HUDEP-2 (cell line): ENCODE data around the gene DHRS13.
"Not testable (repeated sequence)": the region's sequence is repeated elsewhere in the genome, so short reads cannot be mapped to it uniquely, and the experiment has no call there.

Source experiments
- DNase-seq, 76 experiments: peaks; one replicate each; lab custom pipeline; 2025; ENCODE audit not compliant: unreplicated experiment in 76 of 76; lab: John Stamatoyannopoulos, UW

DHRS13 gene

DNA sequence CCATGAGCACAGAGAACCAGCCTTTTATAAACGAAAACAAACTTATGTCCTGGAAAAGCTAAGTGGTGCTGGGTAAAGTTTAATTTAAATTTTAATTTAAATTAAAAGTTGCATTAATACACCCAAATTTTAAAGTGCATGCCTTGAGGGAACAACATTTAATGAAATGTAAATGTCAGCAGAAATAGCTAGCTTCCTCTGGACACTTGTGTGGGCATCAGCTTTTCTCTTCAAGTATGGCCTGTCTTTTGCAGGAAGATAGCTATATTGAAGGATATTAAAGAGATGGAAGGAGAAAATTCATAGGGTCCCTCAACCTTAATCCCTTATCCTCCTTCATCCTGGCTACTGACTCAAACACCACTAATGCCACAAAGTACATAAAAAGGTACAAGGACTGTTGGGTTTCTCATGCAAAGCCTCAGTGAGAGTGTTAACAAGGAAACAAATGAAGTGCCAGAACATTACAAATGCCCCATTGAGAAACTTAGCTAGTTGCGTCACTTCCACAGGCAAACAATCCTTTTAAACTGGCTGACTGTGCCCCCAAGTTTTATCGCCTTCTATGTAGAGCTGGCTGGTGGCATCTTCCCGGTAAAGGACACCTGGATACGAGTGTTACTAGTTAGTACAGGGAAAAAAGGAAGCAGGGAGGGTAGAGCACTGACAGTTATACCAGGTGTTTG lies 34.3 kb upstream of the DHRS13 start:
- DNase-seq = no peak

DNA sequence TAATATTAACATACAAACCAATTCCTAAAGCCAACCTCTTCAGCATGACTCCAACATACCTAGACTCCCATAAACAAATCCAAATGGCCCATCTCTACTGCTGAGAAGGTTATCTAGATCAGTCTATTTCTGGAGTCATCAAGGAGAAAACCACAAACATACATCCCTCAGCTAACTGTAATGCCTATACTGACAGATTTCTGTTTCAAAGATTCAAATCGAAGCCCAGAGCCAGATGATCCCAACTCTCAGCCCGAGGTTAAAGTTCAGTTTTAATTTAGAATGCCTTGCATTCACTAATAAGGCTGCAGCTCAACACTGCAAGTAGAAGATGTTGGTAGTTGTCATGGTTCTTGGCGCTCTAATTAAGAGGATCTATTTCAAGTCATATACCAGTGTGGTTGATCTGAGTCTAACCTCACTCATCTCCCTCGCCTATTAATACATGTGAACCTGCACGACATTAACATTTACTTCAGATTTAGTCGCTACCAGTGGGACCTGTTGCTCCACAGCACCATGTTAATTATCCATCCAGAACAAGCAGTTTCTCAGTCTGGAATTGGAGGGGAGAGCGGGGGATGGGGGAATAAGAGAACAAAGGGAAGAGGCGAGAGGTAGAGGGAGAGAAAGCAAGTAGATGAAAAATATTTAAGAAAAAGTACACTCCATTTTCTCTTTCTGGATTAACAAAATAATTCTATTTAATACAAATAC lies 33.0 kb upstream of the DHRS13 start:
- no peak for DNase-seq

DNA sequence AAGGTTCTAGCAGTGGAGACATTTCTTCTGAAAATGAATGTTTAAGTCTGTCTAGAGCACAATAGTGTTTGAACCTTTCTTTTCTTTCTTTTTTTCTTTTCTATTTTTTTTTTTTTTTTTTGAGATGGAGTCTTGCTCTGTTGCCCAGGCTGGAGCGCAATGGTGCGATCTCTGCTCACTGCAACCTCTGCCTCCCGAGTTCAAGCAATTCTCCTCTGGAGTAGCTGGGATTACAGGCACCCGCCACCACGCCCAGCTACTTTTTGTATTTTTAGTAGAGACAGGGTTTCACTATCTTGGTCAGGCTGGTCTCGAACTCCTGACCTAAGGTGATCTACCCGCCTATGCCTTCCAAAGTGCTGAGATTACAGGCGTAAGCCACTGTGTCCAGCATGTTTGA lies 31.6 kb upstream of the DHRS13 start:
- DNase-seq = not testable (repeated sequence)

DNA sequence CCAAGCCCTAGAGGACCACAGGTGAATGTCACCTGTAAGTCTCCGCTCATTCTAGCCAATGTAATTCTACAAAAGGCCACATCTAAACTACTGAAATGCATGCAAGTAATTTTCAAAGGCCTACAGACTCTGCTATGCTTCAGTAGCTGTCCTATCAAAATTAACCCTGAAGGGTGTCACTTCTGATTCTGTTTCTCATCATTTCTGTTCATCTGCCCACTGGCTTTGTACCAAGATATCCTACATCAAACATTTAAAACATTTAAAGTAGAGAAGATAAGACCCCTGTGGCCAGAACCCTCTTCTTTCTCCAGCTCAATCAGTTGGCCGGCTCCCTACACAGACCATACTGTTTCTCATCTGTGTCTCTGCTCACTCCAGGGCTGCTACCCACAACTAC lies 26.9 kb upstream of the DHRS13 start:
- peak in 1 of 76 experiments; percentile 11 for DNase-seq

DNA sequence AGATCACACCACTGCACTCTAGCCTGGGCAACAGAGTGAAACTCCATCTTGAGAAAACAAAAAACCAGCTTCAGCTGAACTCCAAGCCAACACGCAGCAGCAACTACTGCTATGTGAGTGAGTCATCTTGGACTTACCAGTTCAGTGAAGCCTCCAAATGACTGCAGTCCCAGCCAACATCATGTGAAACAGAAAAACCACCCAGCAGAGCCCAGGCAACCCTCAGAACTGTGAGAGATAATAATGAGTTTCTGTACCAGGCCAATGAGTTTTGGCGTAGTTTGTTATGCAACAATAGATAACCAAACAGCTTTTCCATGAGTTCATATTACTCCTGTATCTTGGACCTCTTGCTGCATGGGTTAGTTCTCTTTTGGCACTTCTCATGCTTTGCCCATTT lies 25.2 kb upstream of the DHRS13 start:
- DNase-seq = no peak

DNA sequence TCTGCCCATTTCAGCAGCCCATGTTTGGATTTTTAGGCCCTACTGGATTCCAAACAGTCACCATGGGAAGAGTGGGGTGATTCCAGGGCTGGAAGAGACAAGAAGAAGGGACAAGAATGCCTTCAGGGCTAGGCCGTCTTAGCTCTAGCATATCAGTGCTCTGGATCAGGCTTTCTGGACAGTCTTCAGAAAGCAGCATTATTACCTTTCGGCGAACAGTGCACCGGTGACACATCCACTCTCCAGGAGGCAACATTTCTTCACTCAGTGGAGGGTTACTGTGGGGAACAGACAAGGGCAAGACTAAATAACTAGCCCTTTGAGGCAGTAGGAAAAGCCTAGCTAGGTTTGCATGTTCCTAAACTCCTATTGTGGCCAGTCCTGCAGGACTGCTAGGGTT lies 23.9 kb upstream of the DHRS13 start:
- no peak for DNase-seq

DNA sequence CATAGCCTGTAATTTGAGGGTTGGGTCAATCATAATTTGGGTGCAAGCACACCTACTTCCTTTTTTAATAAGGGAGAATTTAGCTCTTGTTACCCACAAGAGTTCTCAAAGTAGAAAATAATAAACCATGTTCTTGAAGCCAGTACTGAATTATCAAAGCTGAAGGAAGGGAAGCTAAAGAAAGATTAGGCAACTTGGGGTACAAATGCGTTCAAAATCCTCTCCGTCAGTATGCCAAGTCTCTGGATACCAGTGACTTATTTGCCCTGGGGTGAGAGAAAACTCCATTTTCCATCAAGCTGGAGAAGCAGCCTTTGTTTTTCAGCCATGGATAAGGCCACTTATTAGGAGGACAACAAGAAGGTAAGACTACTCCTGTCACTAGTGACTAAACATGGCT lies 23.5 kb upstream of the DHRS13 start:
- DNase-seq = no peak

DNA sequence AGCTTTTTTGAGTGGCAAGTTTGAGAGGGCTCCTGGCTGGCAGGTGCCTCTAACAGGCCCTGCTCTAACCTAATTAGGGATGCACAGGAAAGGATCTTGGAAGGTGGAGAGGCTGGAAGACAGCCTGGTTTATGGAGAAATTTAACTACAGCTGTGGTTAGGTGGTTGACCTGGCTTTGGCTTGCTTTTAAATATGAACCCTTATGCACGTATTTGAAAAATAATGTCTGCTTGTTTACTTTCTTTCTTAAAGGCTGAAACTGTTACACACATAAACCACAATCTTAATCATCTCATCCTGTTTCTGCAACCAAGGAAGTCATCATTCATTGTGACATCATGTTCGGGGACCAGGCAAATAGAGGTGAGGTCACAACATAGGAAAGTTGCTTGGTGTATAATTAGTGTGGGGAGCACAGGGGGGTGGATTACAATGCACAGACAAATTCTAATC lies 23.1 kb upstream of the DHRS13 start:
- no peak for DNase-seq

DNA sequence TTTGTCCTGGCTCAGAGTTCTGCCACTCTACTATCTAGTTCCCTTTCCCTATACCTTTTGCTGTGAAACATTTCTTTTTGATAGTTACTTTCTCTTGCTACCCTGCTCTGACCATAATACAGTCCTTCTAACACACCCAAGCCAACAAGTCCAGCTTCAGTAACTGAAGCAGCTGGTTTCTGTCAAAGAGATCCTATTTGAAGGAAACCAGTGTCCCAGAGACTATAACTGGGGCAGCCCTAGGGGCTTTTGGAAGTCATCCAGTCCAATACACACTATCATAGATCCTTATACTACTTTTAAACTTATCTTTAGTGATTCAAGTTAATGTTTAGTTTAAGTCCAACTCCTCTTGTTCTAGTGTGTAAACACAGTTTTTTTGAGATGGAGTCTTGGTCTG lies 17.3 kb upstream of the DHRS13 start:
- DNase-seq = no peak

DNA sequence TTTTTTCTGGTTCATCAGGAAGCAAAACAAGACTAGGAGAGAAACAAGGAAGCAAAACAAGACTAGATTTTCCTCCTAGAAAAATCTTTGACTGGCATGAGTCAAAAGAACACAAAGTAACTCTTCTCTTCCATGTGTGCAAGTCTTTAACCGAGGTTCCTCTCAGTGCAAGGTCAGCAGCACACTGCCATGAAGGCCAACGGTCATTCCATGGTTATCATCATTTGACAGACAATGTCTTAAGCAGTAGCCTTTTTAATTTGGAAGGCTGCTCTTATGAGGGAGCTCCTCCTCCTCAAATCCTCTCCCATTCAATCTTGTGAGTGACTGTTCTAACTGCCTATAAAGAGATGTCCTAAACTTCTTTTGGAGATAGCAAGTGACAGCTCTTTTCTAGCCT lies 15.4 kb upstream of the DHRS13 start:
- no peak for DNase-seq

DNA sequence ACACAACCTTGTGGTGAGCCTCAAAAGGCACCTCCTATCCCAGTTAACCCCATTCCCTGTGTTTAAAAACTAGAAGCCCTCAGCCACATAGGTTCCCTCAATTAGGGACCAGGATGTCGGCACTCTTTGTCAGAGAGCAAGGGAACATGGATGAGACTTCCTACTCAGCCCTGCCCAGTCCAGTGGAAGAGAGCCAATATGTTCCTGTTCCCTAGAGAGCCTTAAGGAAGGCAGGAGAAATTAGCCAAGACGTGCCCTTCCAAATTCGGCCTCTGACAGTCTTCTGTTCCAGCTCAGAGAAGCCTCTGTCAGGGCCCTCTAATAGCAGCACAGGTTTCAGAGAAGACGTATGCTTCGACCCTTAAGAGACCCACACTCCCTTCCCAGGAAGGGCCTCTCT lies 14.6 kb upstream of the DHRS13 start:
- no peak for DNase-seq

DNA sequence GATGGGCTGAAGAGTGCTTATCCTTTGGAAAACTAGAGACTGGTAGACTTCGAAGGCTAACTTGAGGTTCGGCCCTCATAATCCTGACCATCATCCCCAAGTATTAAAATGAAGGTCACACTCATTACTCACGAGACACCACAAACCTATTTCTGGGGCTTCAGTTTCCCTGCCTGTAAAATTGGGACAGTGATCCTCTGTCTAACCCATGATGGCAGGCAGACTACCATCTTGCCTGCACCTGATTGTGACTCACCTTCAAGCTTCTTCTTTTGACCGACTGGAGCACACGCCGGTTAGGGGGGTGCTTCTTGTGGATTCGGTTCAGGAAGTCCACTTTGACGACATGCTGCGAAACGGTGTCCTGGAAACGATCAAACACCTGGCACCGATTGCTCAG lies 14.2 kb upstream of the DHRS13 start:
- no peak for DNase-seq

DNA sequence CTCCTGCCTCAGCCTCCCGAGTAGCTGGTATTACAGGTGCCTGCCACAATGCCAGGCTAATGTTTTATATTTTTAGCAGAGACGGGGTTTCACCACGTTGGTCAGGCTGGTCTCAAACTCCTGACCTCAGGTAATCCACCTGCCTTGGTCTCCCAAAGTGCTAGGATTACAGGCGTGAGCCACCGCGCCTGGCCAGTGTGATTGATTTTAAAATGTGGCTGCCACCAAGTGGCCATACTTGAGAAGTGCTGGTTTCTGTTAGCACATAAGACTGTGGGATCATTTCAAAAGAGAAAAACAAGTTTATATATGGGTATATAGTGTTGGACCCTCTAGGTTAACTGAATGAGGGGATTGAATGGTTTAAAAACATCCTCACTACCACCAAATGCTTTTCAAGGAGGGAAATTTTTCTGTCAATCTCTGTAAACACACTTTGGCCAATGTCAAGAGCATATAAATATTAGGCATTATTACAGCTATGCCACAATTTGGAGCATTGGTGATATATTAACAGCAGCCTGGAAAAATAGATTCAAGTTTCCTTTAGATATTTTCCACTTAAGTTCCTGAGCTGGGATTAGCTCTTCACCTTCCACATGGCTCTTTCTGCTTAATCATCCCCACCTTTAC lies 13.5 kb upstream of the DHRS13 start:
- DNase-seq = peak in 19 of 76 experiments; percentile 8 to 40 (median 21)

DNA sequence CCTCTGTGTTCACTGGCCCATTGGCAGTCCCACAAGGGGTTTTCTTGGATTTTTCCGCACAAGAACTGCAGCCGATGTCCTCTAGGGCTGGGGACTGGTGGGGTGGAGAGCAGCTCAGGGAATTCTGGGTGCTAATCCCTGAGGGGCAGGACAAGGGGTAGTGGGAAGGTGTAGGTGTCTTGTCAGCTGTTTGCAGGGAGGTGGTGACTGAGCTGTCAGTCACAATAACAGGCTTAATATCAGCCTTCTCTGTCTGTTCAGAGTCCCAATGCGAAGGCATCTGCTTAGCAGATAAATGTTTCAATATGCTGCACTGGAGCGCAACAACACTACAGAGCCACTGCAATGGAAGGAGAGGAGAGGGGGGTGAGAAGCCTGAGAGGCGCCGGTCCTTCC lies 10.1 kb upstream of the DHRS13 start:
- no peak for DNase-seq

DNA sequence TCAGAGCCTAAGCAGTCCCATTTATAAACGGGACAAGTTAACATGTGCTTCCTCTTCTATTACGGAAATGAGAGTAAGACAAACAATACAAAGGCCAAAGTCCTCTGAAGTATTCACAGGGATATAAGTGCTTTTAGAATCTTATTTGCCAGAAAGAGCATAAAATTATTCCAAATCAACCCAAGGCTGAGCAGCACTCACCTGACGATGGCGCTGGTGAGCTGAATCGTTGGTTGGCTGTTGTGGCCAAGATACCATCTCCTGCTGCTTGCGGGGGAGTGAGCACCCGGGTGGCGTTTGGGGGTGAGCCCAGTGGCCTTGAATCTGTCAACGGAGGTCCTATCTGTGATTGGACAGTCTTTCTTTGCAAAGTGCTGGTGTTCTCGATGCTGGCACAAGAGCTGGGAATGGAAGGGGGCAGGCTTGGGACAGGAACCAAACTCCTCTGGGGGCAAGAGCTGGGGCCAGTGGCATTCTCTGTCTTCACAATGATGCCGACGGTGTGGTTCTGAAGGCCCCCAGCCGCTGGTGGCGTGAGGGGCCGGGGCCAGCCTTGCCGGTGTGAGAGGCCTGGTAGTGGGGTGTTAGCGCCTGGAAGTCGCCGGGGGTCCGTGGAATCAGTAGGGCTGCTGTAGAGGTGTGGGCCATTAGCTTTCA lies 9.5 kb upstream of the DHRS13 start:
- DNase-seq = peak in 73 of 76 experiments; percentile 21 to 88 (median 67)

DNA sequence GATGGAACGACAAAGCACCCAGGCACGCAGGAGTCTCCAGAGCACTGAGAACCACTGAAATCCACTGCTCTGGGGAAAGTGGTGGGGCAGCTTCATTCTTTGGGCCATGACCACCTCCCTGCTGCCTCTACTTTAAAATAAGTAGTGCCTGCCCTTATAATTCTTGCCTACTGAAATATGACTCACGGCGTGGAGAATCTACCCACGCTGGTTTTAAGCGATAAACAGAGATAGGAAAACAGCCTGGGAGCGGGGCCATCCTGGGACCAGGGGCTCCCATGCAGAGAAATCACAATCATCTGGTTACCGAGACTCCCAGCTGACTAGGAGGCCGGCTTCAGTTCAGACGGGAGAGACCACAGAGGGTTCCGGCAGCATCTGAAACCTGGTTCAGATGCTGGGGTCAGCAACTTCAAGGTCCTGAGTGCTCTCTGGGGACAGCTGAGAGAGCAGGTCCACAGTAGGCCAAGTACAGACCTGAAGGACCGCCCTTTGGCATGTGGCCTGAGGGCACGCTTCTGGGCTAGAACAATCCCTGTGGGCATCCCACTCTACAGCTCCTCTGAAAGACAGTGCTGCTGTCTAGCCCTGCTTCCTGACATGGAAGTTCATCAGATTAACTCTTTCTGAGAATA lies 8.6 kb upstream of the DHRS13 start:
- no peak for DNase-seq

DNA sequence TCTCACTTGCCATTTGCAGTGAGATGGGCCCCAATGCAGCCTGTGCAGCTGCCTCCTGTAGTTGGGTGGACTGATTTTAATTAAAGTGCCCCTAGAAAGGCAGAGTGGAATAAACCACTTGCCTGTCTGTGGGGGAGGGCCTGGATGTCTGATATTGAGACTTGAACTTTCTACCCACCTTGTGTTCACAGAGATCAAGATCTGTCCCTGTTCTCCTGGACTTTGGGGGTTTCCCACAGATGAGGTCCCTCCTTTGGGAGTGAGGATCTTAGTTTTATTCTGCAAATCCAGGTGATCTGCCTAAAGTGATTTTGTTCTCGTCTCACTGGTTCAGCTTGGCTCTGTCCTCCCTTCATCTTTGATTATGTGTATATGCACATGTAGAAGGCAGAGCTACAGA lies 7.7 kb upstream of the DHRS13 start:
- DNase-seq = no peak

DNA sequence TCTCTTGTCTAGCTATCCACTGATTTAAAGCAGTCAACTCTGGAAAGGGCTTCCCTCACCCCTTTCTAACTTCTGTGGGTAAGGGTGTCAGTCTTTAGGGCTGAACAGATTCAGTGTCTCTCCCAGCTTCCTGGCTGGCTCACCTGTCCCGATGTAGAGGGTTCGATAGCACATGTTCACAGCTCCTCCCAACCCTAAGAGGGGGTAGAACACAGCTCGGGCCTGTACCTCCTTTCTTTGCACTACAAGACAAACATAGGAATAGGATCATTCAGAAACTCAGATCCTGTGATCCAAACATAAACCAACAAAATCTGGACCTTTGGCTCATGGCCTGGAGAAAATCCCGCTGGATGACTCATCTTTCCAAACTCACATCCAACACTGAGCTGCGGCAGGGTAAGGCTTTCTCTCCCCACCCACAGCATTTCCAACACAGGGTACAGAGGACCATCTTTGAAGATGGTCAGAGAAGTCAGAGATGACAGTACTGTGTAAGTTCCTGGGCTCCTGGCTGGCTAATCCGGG lies 5.8 kb upstream of the DHRS13 start:
- no peak for DNase-seq

DNA sequence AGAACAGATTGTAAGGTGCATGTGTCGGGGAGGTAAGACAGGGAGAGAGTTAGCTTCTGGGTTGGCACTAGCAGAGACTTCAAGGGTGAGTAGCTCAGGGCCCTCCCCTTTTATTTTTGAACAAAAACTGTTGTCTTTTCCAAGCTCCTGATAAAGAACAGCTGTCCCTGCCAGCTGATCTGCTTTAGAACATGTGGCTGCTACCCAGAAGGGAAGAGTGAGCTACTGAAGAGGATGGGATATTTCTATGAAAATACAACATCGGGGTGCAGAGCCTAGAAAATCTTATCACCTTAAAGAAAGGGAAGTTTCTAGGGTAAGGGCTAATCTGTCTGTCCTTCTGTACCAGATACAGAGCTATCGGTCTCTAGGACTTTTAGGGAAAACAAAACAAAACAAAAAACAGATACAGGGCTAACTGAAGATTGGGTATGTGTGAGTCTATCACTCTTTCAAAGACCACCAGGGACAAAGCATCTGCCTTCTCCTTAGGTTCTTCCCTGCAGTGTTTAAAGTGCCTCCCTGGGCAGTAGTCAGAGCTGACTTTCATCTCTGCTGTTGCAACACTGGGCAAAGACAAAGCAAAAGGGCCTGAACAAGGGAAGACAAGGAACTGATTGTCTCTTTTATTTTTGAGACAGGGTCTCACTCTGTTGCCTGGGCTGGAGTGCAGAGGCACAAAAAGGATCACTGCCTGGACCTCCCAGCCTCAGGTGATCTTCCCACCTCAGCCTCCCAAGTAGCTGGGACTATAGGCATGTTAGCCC lies 5.0 kb upstream of the DHRS13 start:
- DNase-seq = peak in 31 of 76 experiments; percentile 7 to 66 (median 29)
